ENCODE data around the gene MYH7B. TPM values are rescaled to one million over a fixed set of nuclear protein-coding genes. Genes with fewer than 3 reads are reported as not detected.

The MYH7B gene
- total RNA-seq, 1 experiment from 2014 or later = 0.22 TPM

DNA sequence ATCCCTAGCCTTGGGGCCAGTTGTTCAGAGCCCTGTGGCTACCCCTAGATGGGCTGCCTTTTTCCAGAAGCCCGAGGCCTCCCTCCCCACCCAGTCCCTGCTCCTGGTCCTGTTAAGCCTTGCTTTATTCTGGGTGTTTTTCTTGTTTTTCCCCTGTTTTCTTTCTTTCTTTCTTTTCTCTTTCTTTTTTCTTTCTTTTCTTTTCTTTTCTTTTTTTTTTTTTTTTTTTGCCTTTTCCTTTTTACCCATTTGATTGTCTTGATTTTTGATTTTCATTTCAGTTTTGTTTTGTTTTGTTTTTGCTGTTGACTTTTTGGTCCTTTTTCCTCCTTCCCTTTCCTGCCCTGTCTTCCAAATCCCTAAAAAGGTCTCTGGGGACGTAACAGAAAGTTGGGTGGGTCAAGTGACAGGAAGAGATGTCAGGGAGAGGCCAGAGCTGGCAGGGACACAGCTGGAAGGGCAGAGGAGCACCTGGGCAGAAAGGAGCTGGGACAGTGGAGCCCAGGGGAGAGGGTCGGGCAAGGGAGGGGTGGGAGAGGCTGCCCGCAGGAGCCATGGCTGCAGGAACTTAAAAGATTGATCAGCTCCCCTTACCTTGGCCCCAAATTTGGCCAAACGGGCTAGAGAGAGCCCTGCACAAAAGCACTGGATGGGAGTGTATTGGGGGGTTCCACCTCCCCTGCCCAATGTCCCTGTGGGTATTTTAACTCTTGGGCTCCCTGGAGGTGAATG, 27.6 kb downstream of the MYH7B start:
- TF ChIP-seq, protein P1, sequence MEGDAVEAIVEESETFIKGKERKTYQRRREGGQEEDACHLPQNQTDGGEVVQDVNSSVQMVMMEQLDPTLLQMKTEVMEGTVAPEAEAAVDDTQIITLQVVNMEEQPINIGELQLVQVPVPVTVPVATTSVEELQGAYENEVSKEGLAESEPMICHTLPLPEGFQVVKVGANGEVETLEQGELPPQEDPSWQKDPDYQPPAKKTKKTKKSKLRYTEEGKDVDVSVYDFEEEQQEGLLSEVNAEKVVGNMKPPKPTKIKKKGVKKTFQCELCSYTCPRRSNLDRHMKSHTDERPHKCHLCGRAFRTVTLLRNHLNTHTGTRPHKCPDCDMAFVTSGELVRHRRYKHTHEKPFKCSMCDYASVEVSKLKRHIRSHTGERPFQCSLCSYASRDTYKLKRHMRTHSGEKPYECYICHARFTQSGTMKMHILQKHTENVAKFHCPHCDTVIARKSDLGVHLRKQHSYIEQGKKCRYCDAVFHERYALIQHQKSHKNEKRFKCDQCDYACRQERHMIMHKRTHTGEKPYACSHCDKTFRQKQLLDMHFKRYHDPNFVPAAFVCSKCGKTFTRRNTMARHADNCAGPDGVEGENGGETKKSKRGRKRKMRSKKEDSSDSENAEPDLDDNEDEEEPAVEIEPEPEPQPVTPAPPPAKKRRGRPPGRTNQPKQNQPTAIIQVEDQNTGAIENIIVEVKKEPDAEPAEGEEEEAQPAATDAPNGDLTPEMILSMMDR (conservative IDR thresholded peaks at IDR 0.05) = no peak
- Histone ChIP-seq H2AK5ac (ENCODE audit: insufficient read length, low read length) (no peak overlapping the region), H3K9me3 (ENCODE audit: control insufficient read depth, low read depth, low read length) (no peaks in the 10 kb centered on the region), H3K23me2 (ENCODE audit: insufficient read length, low read depth, low read length, poor library complexity, severe bottlenecking) (no peaks in the 10 kb centered on the region), H4K91ac (ENCODE audit: insufficient read length, low read depth, low read length) (no peak overlapping the region), H3K79me2 (ENCODE audit: insufficient read depth, low read length) (no peaks in the 10 kb centered on the region), H3K79me1 (ENCODE audit: insufficient read depth, low read depth, low read length, poor library complexity, severe bottlenecking) (no peaks in the 10 kb centered on the region), H2AFZ (ENCODE audit: low read length) (no peak overlapping the region), H3K23ac (ENCODE audit: insufficient read length, low read depth, low read length) (no peak overlapping the region), H3K27ac (ENCODE audit: insufficient read length, low read depth, low read length) (no peak overlapping the region), H2BK20ac (ENCODE audit: low read depth, low read length, poor library complexity, severe bottlenecking) (no peak overlapping the region), H3K4ac (ENCODE audit: low read depth, low read length) (no peak overlapping the region), H3T11ph (ENCODE audit: low read length) (no peak overlapping the region), H4K8ac (replicated peaks; ENCODE audit: insufficient read length, low read depth, low read length) (no peak overlapping the region), H3K27me3 (ENCODE audit: insufficient read depth, low read length) (no peaks in the 10 kb centered on the region), H3K4me2 (ENCODE audit: insufficient read depth, insufficient read length, low read length) (peak overlapping the region; percentile 21), H3K9ac (ENCODE audit: extremely low read depth, insufficient read length, low read length) (no peak overlapping the region), H3K56ac (ENCODE audit: insufficient read length, low read depth, low read length) (no peak overlapping the region), H2BK12ac (ENCODE audit: insufficient read length, low read depth, low read length) (no peak overlapping the region), H2BK15ac (ENCODE audit: low read depth, low read length) (no peak overlapping the region), H3K18ac (ENCODE audit: insufficient read length, low read depth, low read length) (no peak overlapping the region), H4K5ac (ENCODE audit: insufficient read length, low read depth, low read length) (no peak overlapping the region), H3K4me1 (ENCODE audit: insufficient read depth, low read length) (peaks cover 3% of the 10 kb centered on the region; the same call in 1 of the 2 replicates), H2BK120ac (ENCODE audit: low read depth, low read length, poor library complexity, severe bottlenecking) (no peak overlapping the region), H2BK5ac (ENCODE audit: insufficient read length, low read length) (no peak overlapping the region), H3K14ac (ENCODE audit: insufficient read depth, low read length) (no peak overlapping the region), H4K20me1 (ENCODE audit: control insufficient read depth, insufficient read depth, insufficient read length) (no peaks in the 10 kb centered on the region)
- H3K9me3 Mint-ChIP-seq = peaks cover 0 to 6% of the 10 kb centered on the region in 2 experiments; a peak in 2 of 5 replicates
- H3K27me3 Mint-ChIP-seq (ENCODE audit: low read depth) = peaks cover 96% of the 10 kb centered on the region
- no peaks in the 10 kb centered on the region for H3K36me3 Mint-ChIP-seq (ENCODE audit: insufficient read depth in 1 of 3, low read depth in 3 of 3)
- WGBS (ENCODE audit: extremely low coverage, insufficient read length, low lambda C conversion rate) = no CpG with 5 or more reads among the region's 5 CpGs
- H3K4me1 Mint-ChIP-seq = peaks cover 69 to 71% of the 10 kb centered on the region in 2 experiments
- no peak for DNase-seq
- peak overlapping the region in 1 of 2 experiments; percentile 33; a peak in 2 of 5 replicates for H3K4me3 Mint-ChIP-seq
- no peak overlapping the region; a peak in 1 of 7 replicates for H3K27ac Mint-ChIP-seq
